Stimulated activated naive CD8-positive, alpha-beta T cell treated with anti-CD3 and anti-CD28 coated beads, Interleukin-15, Interleukin-2, amounts not matched to agents 100 ng/mL and 50 ng/mL, for 24 hours (primary cell): ENCODE measurements around the gene COP1.

Experiments
- H3K27ac Mint-ChIP-seq: one replicate; pipeline ENCODE4 v1.8.0; 2021; ENCODE audit warnings: mild to moderate bottlenecking, mixed read lengths
- H3K27me3 Mint-ChIP-seq: one replicate; pipeline ENCODE4 v1.8.0; 2021; ENCODE audit warnings: mixed read lengths
- H3K36me3 Mint-ChIP-seq: one replicate; pipeline ENCODE4 v1.8.0; 2021; ENCODE audit warnings: low read depth, mixed read lengths
- H3K4me1 Mint-ChIP-seq: one replicate; pipeline ENCODE4 v1.8.0; 2021; ENCODE audit warnings: low read depth, mixed read lengths
- H3K4me3 Mint-ChIP-seq: one replicate; pipeline ENCODE4 v1.8.0; 2021; ENCODE audit warnings: mild to moderate bottlenecking, mixed read lengths
- H3K9me3 Mint-ChIP-seq: one replicate; pipeline ENCODE4 v1.8.0; 2021; ENCODE audit warnings: mixed read lengths

Gene COP1

DNA sequence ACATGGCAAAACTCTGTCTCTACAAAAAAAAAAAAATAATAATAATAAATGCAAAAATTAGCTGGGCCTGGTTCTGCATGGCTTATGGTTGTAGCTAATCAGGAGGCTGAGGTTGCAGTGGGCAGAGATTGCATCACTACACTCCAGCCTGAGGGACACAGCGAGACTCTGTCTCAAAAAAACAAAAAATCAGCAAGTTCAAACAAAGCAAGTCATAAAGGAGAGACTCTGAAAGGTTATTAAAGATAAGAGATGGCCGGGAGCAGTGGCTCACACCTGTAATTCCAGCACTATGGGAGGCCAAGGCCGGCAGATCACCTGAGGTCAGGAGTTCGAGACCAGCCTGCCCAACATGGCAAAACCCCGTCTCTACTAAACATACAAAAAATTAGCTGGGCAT lies 28.8 kb downstream of the COP1 start:
- peaks cover 76% of the 10 kb centered on the region for H3K36me3 Mint-ChIP-seq

GRCh38 chr1:176177764-176178163 lies 29.3 kb downstream of the COP1 start:
- Mint-ChIP-seq H3K27me3 (no peaks in the 10 kb centered on the region), H3K9me3 (no peaks in the 10 kb centered on the region), H3K27ac (peak overlapping the region; percentile 97), H3K36me3 (peaks cover 76% of the 10 kb centered on the region), H3K4me1 (peaks cover 56% of the 10 kb centered on the region), H3K4me3 (peak overlapping the region; percentile 4)

More for the DNA sequence above, 28.8 kb downstream of the COP1 start:
- H3K27ac Mint-ChIP-seq, result peak overlapping the region; percentile 97
- H3K27me3 Mint-ChIP-seq, result no peaks in the 10 kb centered on the region
- H3K4me1 Mint-ChIP-seq, result peaks cover 58% of the 10 kb centered on the region
- no peaks in the 10 kb centered on the region for H3K9me3 Mint-ChIP-seq
- peak overlapping the region; percentile 34 for H3K4me3 Mint-ChIP-seq

GRCh38 chr1:176174108-176174507 lies 33.0 kb downstream of the COP1 start:
- peaks cover 36% of the 10 kb centered on the region for H3K4me1 Mint-ChIP-seq
- H3K36me3 Mint-ChIP-seq, result peaks cover 75% of the 10 kb centered on the region
- H3K9me3 Mint-ChIP-seq, result no peaks in the 10 kb centered on the region
- no peak overlapping the region for H3K27ac Mint-ChIP-seq
- no peak overlapping the region for H3K4me3 Mint-ChIP-seq
- no peaks in the 10 kb centered on the region for H3K27me3 Mint-ChIP-seq

DNA sequence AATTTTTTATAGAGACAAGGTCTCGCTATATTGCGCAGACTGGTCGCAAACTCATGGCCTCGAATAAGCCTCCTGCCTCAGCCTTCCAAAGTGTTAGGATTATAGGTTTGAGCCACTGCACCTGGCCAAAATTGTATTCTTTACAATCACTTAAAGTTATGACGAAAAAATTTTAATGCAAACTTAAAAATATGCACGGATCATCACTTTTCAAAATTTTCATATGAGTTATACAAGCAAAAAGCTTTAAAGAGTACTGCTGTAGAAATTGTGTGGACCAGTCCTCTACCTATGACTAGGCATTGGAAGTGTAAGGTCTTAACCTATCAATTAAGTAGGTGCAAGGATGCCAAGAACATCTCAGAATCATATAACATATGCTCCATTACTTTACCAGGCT lies 34.9 kb downstream of the COP1 start:
- Mint-ChIP-seq H3K27ac (no peak overlapping the region), H3K4me3 (no peak overlapping the region), H3K36me3 (peaks cover 71% of the 10 kb centered on the region), H3K9me3 (no peaks in the 10 kb centered on the region), H3K27me3 (no peaks in the 10 kb centered on the region), H3K4me1 (peaks cover 23% of the 10 kb centered on the region)

GRCh38 chr1:176167210-176167609 lies 39.9 kb downstream of the COP1 start:
- Mint-ChIP-seq H3K27ac (no peak overlapping the region), H3K36me3 (peaks cover 69% of the 10 kb centered on the region), H3K4me1 (peaks cover 25% of the 10 kb centered on the region), H3K9me3 (no peaks in the 10 kb centered on the region), H3K27me3 (no peaks in the 10 kb centered on the region), H3K4me3 (no peak overlapping the region)

DNA sequence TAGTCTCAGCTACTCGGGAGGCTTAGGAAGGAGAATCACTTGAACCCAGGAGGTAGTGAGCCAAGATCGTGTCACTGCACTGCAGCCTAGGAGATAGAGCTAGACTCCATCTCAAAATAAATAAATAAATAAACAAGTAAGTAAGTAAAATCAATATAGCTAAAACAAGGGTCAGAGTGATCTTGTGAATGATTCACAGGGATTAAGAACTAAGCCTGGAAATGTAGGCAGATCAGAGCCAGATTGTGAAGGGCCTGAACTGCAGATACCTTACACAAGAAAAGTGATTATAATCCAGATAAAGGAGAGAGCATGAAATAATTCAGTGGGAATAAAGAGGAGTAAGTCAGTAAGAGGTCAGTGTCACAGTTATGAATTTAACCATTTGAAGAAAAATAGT lies 41.5 kb downstream of the COP1 start:
- Mint-ChIP-seq H3K27me3 (no peaks in the 10 kb centered on the region), H3K4me1 (peaks cover 40% of the 10 kb centered on the region), H3K4me3 (no peak overlapping the region), H3K9me3 (no peaks in the 10 kb centered on the region), H3K27ac (peak overlapping the region; percentile 87), H3K36me3 (peaks cover 74% of the 10 kb centered on the region)

GRCh38 chr1:176164014-176164678 lies 42.9 kb downstream of the COP1 start:
- H3K27ac Mint-ChIP-seq, result peak overlapping the region; percentile 87
- H3K36me3 Mint-ChIP-seq, result peaks cover 77% of the 10 kb centered on the region
- H3K4me1 Mint-ChIP-seq, result peaks cover 53% of the 10 kb centered on the region

GRCh38 chr1:176159993-176160392 lies 47.1 kb downstream of the COP1 start:
- H3K27ac Mint-ChIP-seq, result peak overlapping the region; percentile 94
- peaks cover 93% of the 10 kb centered on the region for H3K36me3 Mint-ChIP-seq
- H3K27me3 Mint-ChIP-seq, result no peaks in the 10 kb centered on the region
- peak overlapping the region; percentile 71 for H3K4me3 Mint-ChIP-seq
- H3K9me3 Mint-ChIP-seq, result peaks cover 17% of the 10 kb centered on the region
- peaks cover 60% of the 10 kb centered on the region for H3K4me1 Mint-ChIP-seq

More at GRCh38 chr1:176164014-176164678, 42.9 kb downstream of the COP1 start:
- H3K9me3 Mint-ChIP-seq, result no peaks in the 10 kb centered on the region
- H3K27me3 Mint-ChIP-seq, result no peaks in the 10 kb centered on the region
- peak overlapping the region; percentile 23 for H3K4me3 Mint-ChIP-seq

DNA sequence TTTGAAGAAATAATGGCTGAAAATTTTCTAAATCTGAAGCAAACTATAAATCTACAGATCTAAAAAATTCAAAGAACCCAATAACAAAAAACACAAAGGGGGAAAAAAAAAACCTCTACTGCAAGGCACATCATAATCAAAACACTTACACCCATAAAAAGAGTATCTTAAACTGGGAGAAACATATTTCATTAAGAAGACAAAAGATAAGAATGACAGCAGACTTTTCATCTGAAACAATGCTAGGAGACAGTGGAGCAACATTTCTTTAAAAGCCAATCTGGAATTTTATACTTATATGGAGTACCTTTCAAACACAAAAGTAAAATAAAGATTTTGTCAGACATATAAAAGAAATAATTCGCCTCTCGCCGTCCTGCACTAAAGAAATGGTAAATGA lies 49.1 kb downstream of the COP1 start:
- H3K4me3 Mint-ChIP-seq, result no peak overlapping the region
- H3K27me3 Mint-ChIP-seq, result no peaks in the 10 kb centered on the region
- H3K4me1 Mint-ChIP-seq, result peaks cover 44% of the 10 kb centered on the region
- no peak overlapping the region for H3K27ac Mint-ChIP-seq
- peaks cover 95% of the 10 kb centered on the region for H3K36me3 Mint-ChIP-seq
- peaks cover 22% of the 10 kb centered on the region for H3K9me3 Mint-ChIP-seq

DNA sequence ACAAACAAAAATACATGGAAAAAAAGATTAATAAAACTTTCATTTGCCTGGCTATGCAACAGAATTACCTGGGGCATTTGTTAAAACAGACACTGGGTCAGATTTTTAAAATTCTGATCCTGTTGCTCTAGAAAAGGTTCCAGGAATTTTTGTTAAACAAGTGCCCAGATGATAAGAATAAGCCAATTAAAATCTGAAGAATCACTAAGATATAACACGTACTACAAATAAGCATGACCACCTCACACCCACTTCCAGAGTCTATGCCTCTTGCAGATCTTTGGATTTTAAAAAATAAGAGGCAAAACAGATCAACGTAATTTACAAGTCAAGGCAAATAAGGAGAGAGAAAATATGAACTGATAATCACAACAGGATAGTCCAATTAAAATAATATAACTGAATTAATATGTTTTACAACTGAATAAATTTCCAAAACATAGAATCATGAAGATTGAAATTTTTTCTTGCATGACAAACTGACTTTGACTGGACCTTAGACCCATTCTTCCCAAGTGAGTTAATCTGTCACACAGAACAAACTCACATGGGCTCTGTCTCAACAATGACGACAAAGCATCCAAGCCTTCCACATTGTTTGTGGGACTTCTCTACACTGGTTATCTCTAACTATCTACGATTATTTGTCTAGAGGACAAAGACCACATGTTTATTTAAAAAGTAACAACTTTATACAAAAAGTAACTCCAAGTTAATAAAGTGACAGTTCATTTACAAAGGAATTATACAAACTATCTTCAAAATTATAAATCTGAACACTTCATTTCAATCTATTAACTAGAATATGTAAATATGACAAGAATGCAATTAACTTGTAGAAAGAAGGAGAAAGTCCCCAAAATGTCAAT lies 56.9 kb downstream of the COP1 start:
- no peaks in the 10 kb centered on the region for H3K4me1 Mint-ChIP-seq

GRCh38 chr1:176144526-176144925 lies 62.6 kb downstream of the COP1 start:
- peaks cover 80% of the 10 kb centered on the region for H3K36me3 Mint-ChIP-seq
- H3K27ac Mint-ChIP-seq, result no peak overlapping the region
- no peak overlapping the region for H3K4me3 Mint-ChIP-seq
- H3K9me3 Mint-ChIP-seq, result peaks cover 7% of the 10 kb centered on the region
- H3K4me1 Mint-ChIP-seq, result peaks cover 32% of the 10 kb centered on the region
- no peaks in the 10 kb centered on the region for H3K27me3 Mint-ChIP-seq

More for the DNA sequence above, 56.9 kb downstream of the COP1 start:
- H3K9me3 Mint-ChIP-seq, result peaks cover 10% of the 10 kb centered on the region
- no peak overlapping the region for H3K27ac Mint-ChIP-seq
- H3K27me3 Mint-ChIP-seq, result no peaks in the 10 kb centered on the region
- H3K4me3 Mint-ChIP-seq, result no peak overlapping the region
- peaks cover 80% of the 10 kb centered on the region for H3K36me3 Mint-ChIP-seq

DNA sequence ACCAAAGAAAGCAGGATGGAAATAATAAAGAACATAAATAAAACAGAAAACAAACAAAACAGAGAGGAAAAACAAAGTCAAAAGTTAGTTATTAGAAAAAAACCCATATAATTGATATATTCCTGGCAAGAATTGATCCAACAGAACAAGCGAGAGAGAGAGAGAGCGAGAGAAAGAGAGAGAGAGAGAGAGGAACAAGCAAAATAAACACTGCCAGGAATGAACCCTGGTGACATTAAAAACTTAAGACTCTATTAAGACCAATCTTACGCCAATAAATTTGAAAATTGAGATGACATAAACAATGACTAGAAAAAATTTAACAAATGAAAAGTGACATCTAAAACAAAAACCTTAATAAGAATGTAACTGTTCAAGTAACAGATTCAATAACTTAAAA lies 64.1 kb downstream of the COP1 start:
- Mint-ChIP-seq H3K27me3 (no peaks in the 10 kb centered on the region), H3K9me3 (peaks cover 7% of the 10 kb centered on the region), H3K4me1 (peaks cover 48% of the 10 kb centered on the region), H3K4me3 (no peak overlapping the region), H3K27ac (no peak overlapping the region), H3K36me3 (peaks cover 78% of the 10 kb centered on the region)

DNA sequence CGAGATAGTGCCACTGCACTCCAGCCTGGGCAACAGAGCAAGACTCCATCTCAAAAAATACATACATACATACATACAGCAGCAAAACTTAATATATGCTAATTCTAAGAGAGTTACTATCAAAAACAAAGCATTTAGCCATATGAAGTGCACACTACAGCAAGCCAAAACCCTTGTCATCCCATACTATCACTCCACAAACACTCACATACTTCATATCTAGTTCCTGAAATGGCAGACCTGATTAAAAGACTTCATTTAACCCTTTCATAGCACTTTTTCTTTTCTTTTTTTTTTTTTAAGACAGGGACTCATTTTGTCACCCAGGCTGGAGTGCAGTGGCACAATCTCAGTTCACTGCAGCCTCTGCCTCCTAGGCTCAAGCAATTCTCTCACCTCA lies 65.6 kb downstream of the COP1 start:
- Mint-ChIP-seq H3K9me3 (peaks cover 7% of the 10 kb centered on the region), H3K36me3 (peaks cover 69% of the 10 kb centered on the region), H3K27me3 (no peaks in the 10 kb centered on the region), H3K4me1 (peaks cover 57% of the 10 kb centered on the region), H3K4me3 (no peak overlapping the region), H3K27ac (no peak overlapping the region)

- H3K9me3 Mint-ChIP-seq, result no peaks in the 10 kb centered on the region
- no peak overlapping the region for H3K27ac Mint-ChIP-seq
- H3K36me3 Mint-ChIP-seq, result peaks cover 55% of the 10 kb centered on the region
- no peaks in the 10 kb centered on the region for H3K27me3 Mint-ChIP-seq
- H3K4me1 Mint-ChIP-seq, result peaks cover 36% of the 10 kb centered on the region
- H3K4me3 Mint-ChIP-seq, result no peak overlapping the region
Measured at GRCh38 chr1:176136891-176137290, 70.2 kb downstream of the COP1 start.

DNA sequence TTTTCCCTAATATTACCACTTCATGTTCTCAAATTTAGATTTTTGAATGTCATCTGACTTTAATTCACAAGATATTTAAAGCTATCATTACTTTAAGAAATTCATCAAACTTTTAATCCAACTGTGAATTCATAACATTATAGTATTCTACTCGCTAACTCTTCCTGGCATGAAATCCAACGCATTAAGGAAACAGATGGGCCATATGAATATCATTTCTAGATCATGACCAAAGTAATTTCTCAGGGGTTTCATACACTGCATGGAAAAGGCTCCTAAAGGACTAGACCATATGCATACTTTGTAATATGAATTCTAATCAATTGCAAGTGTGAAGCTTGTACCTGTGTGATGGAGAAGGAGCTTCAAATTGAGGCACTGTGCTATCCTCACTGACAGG lies 72.4 kb downstream of the COP1 start:
- Mint-ChIP-seq H3K9me3 (no peaks in the 10 kb centered on the region), H3K36me3 (peaks cover 49% of the 10 kb centered on the region), H3K4me1 (peaks cover 28% of the 10 kb centered on the region), H3K4me3 (no peak overlapping the region), H3K27me3 (no peaks in the 10 kb centered on the region), H3K27ac (no peak overlapping the region)
